ENCODE results near the gene SMURF2. TPM values are rescaled to one million over a fixed set of nuclear protein-coding genes. Genes with fewer than 3 reads are reported as not detected.

SMURF2 gene
- total RNA-seq, 1 experiment from 2014 or later, result 35.3 TPM

DNA sequence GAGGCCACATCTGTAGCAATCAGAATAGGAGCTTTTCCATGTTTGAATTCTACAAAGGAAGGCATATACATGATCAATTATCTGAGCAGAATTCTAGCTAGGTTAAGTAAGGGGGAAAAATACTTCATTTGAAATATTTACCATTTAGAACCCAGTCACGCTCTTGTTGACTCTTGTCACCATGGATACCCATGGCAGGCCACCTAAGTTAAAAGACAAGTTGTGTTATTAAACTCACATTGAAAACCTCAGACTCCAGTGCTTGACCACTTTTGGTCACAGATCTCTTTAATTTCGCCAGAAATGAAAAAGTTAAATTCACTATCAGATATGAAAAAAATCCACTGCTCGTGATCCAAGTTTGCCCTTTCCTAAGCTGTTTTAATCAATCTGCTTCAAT lies 160.1 kb downstream of the SMURF2 start:
- no peaks in the 10 kb centered on the region for H3K9me3 ChIP-seq (ENCODE audit: control insufficient read depth, low read depth, low read length)
- DNase-seq, result no peak
- H2BK15ac ChIP-seq (ENCODE audit: low read depth, low read length), result no peak overlapping the region
- no peak overlapping the region for H4K91ac ChIP-seq (ENCODE audit: insufficient read length, low read depth, low read length)
- no peak overlapping the region for H2AK5ac ChIP-seq (ENCODE audit: insufficient read length, low read length)
- no peak overlapping the region for H2AFZ ChIP-seq (ENCODE audit: low read length)
- TF ChIP-seq CTCF (conservative IDR thresholded peaks at IDR 0.05), result no peak
- H2BK20ac ChIP-seq (ENCODE audit: low read depth, low read length, poor library complexity, severe bottlenecking), result no peak overlapping the region
- Mint-ChIP-seq H3K4me3 (no peak overlapping the region), H3K36me3 (ENCODE audit: insufficient read depth in 1 of 3, low read depth in 3 of 3) (peaks cover 64 to 84% (median 76%) of the 10 kb centered on the region in 3 experiments), H3K27ac (peak overlapping the region in 2 of 3 experiments; percentile 65 to 81; a peak in 4 of 7 replicates), H3K27me3 (ENCODE audit: low read depth) (peaks cover 10% of the 10 kb centered on the region; the same call in 1 of the 2 replicates), H3K9me3 (peaks cover 3 to 4% of the 10 kb centered on the region in 2 experiments; a peak in 3 of 5 replicates), H3K4me1 (peaks cover 53 to 60% of the 10 kb centered on the region in 2 experiments)
- H3K27ac ChIP-seq (ENCODE audit: insufficient read length, low read depth, low read length), result no peak overlapping the region
- H3K18ac ChIP-seq (ENCODE audit: insufficient read length, low read depth, low read length), result no peak overlapping the region
- no peak overlapping the region for H2BK12ac ChIP-seq (ENCODE audit: insufficient read length, low read depth, low read length)
- H3K9ac ChIP-seq (ENCODE audit: extremely low read depth, insufficient read length, low read length), result no peak overlapping the region
- H3K4me2 ChIP-seq (ENCODE audit: insufficient read depth, insufficient read length, low read length), result no peak overlapping the region
- H4K20me1 ChIP-seq (ENCODE audit: control insufficient read depth, insufficient read depth, insufficient read length), result no peaks in the 10 kb centered on the region
- H4K8ac ChIP-seq (replicated peaks; ENCODE audit: insufficient read length, low read depth, low read length), result no peak overlapping the region
- H3K79me1 ChIP-seq (ENCODE audit: insufficient read depth, low read depth, low read length, poor library complexity, severe bottlenecking), result peaks cover 4% of the 10 kb centered on the region
- H4K5ac ChIP-seq (ENCODE audit: insufficient read length, low read depth, low read length), result no peak overlapping the region
- no peak overlapping the region for H3K23ac ChIP-seq (ENCODE audit: insufficient read length, low read depth, low read length)
- no peaks in the 10 kb centered on the region for H3K27me3 ChIP-seq (ENCODE audit: insufficient read depth, low read length)
- H3K79me2 ChIP-seq (ENCODE audit: insufficient read depth, low read length), result peaks cover 15% of the 10 kb centered on the region
- WGBS (ENCODE audit: extremely low coverage, insufficient read length, low lambda C conversion rate), result no CpG with 5 or more reads among the region's 3 CpGs
- no peak overlapping the region for H2BK5ac ChIP-seq (ENCODE audit: insufficient read length, low read length)
- no peak overlapping the region for H2BK120ac ChIP-seq (ENCODE audit: low read depth, low read length, poor library complexity, severe bottlenecking)
- peaks cover 10% of the 10 kb centered on the region for H3K23me2 ChIP-seq (ENCODE audit: insufficient read length, low read depth, low read length, poor library complexity, severe bottlenecking)
- no peak overlapping the region for H3K4ac ChIP-seq (ENCODE audit: low read depth, low read length)
- no peaks in the 10 kb centered on the region for H3K4me1 ChIP-seq (ENCODE audit: insufficient read depth, low read length)
- H3K56ac ChIP-seq (ENCODE audit: insufficient read length, low read depth, low read length), result no peak overlapping the region
- no peak overlapping the region for H3T11ph ChIP-seq (ENCODE audit: low read length)
- no peak overlapping the region for H3K14ac ChIP-seq (ENCODE audit: insufficient read depth, low read length)
